GM19452 (cell line): Measurements from ENCODE around the gene EZR.

Source experiments
- ATAC-seq: cut with Tn5 transposase; IDR thresholded peaks from one replicate; pipeline ENCODE4 v1.9.1; 2021; ENCODE audit not compliant: unreplicated experiment

EZR gene

DNA sequence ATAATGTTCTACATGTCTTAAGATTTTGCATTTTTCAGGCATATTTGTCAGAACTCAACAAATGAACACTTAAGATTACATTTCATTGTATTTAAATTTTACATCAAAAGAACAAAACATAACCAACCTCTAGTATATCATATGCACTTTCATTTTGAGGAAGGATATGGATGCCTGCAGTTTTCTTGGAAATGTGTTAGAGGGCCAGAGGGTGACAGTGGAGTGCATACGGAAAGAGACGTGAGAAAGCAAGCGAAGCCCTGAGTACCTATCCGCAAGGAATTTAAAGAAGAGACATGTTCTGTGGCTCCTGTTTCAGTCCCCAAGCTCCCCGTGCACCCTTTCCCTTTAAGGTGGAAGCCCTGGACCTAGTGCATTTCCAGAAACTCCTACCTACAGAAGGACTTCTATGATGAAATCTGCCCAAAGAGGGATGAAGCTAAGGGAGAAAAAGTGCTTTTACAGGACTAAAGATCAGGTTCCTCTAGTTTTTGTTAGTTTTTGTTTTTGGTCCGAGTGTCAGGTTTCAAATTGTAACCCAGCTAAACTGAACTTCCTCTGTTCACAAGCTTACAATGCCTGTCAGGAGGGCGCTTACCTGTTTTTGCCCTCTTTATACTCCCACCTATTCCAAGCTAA, 38.8 kb downstream of the EZR start:
- ATAC-seq = no peak

- ATAC-seq = no peak
Observed at GRCh38 chr6:158778005-158778527, 41.1 kb downstream of the EZR start.

- no peak for ATAC-seq
Observed at GRCh38 chr6:158777510-158777909, 41.7 kb downstream of the EZR start.

GRCh38 chr6:158776737-158777136, 42.4 kb downstream of the EZR start:
- no peak for ATAC-seq

- ATAC-seq = no peak
Observed at GRCh38 chr6:158775832-158776231, 43.3 kb downstream of the EZR start.

DNA sequence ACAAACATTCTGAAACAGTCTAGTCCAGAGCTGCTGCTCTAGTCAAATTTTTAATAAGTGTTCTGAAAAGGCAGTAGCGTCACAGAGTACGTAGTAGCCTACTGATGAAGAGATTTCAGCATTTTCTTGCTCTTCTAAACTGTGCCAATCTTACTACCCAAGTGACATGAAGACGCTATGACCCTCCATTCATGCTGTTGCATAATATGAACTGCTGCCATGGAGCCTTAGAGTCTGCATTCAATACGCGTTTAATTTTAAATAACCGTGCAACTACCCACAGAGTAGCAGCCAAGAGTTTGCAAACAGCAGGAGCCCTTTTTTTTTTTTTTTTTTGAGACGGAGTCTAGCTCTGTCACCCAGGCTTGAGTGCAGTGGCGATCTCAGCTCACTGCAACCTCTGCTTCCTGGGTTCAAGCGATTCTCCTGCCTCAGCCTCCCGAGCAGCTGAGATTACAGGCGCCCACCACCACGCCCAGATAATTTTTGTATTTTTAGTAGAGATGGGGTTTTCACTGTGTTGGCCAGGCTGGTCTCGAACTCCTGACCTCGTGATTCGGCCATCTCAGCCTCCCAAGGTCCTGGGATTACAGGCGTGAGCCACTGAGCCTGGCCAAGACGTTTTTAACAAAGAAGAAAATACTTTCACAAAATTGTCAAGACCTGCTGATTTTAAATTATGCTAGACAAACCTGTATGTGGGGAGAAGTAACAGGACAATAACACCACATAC, 44.3 kb downstream of the EZR start:
- ATAC-seq = no peak

DNA sequence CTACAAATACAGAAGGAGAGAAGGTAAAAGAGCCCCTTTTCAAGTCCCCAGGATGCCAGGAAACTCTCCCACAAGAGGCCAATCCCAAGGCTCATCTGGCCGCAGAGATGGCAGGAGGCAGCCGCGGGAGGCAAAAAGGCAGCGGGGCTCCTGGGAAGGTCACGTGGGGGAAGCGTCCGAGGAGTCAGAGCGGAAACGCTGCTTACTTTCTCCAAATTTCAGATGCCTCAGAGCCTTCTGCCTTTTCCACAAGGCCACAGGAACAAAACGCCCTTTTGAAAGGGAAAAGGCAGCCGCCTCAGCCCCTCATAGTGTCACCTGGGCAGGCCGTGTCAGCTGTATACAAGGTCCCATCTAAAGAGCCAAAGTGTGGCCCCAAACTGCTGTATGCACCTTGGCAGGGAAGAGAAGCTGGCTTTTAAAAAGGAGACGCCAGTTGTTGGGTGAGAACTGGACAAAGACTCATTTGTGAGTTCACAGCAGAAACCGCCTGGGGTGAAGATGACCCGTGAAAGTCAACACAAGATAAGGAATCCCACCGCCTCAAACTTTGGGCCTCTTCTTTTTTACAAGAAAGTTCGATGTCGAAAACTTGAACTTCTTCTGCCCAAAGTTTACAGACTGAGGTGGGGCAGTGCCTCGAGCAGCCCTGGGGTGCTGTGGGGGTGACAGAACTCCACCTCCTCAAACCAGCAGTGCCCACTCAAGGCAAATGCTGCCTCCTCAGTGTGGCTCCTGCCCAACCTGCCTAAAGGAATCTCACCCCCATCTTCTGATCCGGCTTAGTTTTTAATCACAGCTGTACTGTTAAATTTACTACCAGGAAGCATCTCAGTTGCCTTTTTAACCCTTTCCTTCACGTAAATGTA, 45.4 kb downstream of the EZR start:
- no peak for ATAC-seq

DNA sequence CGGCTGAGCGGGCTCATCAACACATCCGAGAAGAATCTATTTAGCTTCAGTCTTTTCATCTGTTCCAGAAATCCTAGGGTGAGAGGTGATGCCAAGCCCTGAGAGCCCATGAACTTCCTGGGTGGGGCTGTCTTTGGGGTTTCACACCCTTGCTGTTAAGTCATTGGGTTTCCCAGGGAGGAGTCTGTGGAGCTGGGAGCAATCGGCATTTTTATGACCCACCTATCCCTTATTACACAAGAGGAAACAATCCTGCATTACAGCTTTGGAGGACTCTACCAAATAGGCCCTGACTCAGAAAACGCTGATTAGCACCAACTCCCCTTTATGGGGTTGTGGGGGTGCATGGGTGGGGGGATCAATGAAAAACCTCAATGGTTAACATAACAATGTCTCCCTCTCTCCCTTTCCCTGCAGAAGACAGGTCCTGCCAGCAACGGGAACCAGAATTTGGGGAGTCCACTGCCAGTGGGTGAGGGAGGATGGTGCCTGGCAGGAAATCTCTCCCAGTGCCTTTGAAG, 46.3 kb downstream of the EZR start:
- ATAC-seq = no peak

DNA sequence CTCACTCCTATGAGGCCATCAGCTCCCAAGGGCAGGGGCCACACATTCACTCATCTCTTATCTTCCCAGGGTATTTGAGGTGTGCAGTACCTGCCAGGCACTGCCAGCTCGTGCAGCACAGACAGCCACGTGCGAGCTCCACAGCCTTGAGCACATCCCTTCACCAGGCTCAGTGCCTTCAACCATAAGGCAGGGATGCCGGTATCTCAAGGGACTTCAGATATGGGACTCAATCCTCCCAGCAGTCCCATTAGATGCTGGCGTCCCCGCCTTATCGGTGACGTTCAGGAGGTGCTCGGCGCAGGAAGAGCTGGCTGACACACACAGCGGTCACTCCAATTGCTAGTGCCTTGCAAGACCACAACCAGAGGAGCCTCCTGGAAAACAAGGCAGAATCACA, 47.0 kb downstream of the EZR start:
- no peak for ATAC-seq

DNA sequence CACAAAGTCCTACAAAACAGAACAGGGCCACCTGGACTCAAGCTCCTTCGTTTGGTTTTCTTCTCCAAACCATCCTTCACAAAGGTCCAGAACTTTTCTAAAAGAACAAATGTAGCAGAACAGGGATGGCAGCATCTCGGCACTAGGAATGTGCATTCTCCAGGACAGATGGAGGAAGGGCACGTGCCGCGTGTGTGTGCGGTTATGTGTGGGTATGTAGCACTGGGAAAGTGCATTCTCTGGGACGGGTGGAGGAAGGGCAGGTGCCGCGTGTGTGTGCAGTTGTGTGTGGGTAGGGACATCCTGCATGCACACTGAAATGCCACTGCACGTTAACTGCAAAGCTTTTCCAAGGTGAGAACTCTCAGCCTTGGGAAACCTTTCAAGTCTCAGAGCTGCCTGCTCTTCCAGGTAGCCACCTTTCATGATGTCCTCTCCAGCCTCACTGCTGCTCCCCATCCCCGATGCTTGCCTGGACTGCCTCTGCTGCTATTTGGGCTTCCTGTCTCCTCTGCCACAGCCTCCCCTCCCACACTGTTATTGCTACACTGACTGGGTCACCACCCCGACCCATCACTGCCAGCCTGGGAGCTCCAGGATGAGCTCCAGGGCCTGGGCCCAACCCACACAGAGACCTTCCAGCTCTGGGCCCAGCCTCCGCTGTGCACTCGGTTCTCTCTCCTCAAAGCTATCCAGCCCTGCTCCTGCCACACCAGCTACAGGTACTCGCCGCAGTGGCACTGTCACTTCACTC, 47.6 kb downstream of the EZR start:
- ATAC-seq = no peak

DNA sequence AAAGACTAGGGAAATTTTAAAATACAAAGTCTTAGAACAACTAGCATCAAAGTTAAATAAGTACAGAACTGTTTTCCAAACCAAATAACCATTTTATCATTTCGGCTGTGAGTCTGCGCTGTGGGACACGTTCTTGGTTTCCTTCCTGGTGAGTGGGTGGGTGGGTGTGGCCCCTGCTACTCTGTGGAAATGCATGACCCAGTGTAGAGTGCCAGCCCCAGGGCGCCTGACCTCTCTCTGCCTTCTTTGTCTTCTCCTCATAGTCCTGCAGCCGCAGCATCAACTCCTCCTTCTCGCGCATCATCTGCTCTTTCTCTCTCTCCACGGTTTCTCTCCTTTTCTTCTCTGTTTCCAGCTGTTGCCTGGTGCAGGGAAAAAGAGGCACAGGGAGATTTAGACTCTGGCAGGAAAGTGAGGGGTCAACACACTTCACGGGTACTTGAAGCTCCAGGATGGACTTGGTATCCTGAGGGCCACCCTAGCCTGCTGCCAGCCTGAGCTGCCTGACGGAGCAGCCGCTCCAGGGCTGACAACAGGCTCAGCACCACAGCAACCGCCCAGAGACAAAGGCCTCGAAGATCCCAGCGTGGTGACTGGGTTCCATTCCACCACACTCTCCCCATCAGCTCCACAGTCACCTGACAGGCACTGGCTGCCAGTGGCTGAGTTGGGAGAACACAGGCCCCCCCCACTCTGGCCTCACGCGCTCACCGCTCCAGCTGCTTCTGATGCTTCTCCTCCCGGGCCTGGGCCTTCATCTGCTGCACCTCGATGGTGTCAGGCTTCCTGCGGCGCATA, 48.4 kb downstream of the EZR start:
- no peak for ATAC-seq

- no peak for ATAC-seq
Observed at GRCh38 chr6:158769771-158770432, 49.3 kb downstream of the EZR start.

DNA sequence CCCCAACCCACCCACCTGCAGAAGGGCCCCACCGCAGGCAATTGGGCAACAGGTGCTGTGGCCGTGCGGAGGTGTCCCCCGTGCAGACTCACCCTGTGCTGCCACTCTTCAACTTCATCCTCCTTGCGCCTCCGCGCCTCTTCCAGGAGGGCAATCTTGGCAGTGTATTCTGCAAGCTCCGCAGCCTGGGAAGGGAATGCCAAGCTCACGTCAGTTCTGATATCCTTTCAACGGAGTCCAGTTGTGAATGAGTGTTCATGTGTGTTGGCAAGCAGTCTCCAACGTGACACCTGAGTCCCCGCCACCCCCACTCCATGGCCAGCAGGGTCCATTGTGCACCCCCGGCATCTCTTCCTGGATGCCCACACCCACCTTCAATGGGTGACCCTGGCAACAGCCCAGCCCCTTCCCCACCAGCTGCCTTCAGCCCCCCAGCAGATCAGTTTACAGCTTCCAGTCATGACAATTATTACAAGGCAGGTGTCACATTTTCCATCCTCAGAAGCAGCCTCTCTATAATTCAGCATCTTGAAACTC, 49.9 kb downstream of the EZR start:
- no peak for ATAC-seq

GRCh38 chr6:158768436-158768835, 50.7 kb downstream of the EZR start:
- no peak for ATAC-seq

GRCh38 chr6:158767709-158768108, 51.5 kb downstream of the EZR start:
- ATAC-seq = no peak

- ATAC-seq = no peak
Observed at GRCh38 chr6:158766621-158767455, 52.3 kb downstream of the EZR start.

GRCh38 chr6:158765499-158766068, 53.6 kb downstream of the EZR start:
- no peak for ATAC-seq

GRCh38 chr6:158764926-158765325, 54.2 kb downstream of the EZR start:
- ATAC-seq = no peak
